ENCODE data around the gene IMPACT.

DNA sequence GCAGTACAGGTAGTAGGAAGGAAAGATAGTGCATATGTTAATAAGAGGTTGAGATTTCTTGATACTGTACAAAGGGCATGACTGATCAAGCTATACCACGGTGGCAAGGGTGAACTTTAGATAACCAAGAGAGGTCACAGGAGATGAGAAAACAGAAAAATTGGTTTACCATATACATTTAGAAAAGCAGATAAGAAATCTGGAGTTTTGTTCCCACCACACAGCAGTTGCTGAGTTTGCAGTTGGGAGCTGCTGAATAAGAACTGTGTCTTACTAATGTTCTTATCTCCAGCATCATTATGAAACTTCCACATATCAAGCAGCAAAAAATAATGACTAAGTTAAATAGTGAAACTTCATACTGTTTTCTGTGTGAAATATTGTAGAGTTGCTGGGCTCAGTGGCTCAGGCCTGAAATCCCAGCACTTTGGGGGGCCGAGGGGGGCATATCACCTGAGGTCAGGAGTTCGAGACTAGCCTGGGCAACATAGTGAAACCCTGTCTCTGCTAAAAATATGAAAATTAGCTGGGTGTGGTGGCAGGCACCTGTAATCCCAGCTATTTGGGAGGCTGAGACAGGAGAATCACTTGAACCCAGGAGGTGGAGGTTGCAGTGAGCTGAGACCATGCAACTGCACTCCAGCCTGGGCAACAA, 12.0 kb upstream of the IMPACT start:
- TF ChIP-seq, protein P1, sequence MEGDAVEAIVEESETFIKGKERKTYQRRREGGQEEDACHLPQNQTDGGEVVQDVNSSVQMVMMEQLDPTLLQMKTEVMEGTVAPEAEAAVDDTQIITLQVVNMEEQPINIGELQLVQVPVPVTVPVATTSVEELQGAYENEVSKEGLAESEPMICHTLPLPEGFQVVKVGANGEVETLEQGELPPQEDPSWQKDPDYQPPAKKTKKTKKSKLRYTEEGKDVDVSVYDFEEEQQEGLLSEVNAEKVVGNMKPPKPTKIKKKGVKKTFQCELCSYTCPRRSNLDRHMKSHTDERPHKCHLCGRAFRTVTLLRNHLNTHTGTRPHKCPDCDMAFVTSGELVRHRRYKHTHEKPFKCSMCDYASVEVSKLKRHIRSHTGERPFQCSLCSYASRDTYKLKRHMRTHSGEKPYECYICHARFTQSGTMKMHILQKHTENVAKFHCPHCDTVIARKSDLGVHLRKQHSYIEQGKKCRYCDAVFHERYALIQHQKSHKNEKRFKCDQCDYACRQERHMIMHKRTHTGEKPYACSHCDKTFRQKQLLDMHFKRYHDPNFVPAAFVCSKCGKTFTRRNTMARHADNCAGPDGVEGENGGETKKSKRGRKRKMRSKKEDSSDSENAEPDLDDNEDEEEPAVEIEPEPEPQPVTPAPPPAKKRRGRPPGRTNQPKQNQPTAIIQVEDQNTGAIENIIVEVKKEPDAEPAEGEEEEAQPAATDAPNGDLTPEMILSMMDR (IDR thresholded peaks at IDR 0.05): no peak
- TF ChIP-seq POLR2A (IDR thresholded peaks at IDR 0.05): no peak
